GF-D8 (cell line): ENCODE measurements around the gene GLIS2.

Source experiments
- DNase-seq: peaks from one replicate; lab custom pipeline; 2025; lab: John Stamatoyannopoulos, UW

The GLIS2 gene

GRCh38 chr16:4371357-4372000, 55.6 kb downstream of the GLIS2 start, which contains the start of gene VASN:
Gene VASN (plus strand): TSS chr16:4371848. CDS start chr16:4380878, 9,030 bp downstream.
- DNase-seq, result no peak

GRCh38 chr16:4372001-4372577, 56.2 kb downstream of the GLIS2 start:
- no peak for DNase-seq

GRCh38 chr16:4372578-4373355, 56.9 kb downstream of the GLIS2 start:
- DNase-seq, result no peak

- DNase-seq, result no peak
Measured at GRCh38 chr16:4373356-4373908, 57.6 kb downstream of the GLIS2 start.

- DNase-seq, result no peak
Measured at GRCh38 chr16:4373909-4374742, 58.3 kb downstream of the GLIS2 start.

- DNase-seq, result no peak
Measured at GRCh38 chr16:4375717-4376116, 59.9 kb downstream of the GLIS2 start.

GRCh38 chr16:4376126-4376892, 60.4 kb downstream of the GLIS2 start:
- no peak for DNase-seq

- DNase-seq, result no peak
Measured at GRCh38 chr16:4376893-4377572, 61.2 kb downstream of the GLIS2 start.

GRCh38 chr16:4377573-4378154, 61.8 kb downstream of the GLIS2 start:
- DNase-seq, result no peak

- no peak for DNase-seq
Measured at GRCh38 chr16:4378161-4378666, 62.3 kb downstream of the GLIS2 start.

- DNase-seq, result no peak
Measured at GRCh38 chr16:4378999-4379690, 63.3 kb downstream of the GLIS2 start.

GRCh38 chr16:4380119-4381063, 64.5 kb downstream of the GLIS2 start:
- no peak for DNase-seq

- DNase-seq, result no peak
Measured at GRCh38 chr16:4381072-4381934, 65.4 kb downstream of the GLIS2 start.

GRCh38 chr16:4381935-4382794, 66.3 kb downstream of the GLIS2 start:
- no peak for DNase-seq

GRCh38 chr16:4382795-4383357, 67.0 kb downstream of the GLIS2 start:
- DNase-seq, result no peak
